ENCODE measurements around the gene CNTNAP5.

The CNTNAP5 gene

GRCh38 chr2:124920448-124920847, 895.4 kb downstream of the CNTNAP5 start:
- Histone ChIP-seq H3K4me3 (ENCODE audit: low read length) (no peak overlapping the region), H3K27ac (ENCODE audit: low read length) (no peak overlapping the region), H3K27me3 (ENCODE audit: control insufficient read depth, insufficient read depth, low read length) (no peaks in the 10 kb centered on the region), H3K9ac (ENCODE audit: low read length) (no peak overlapping the region), H3K4me1 (ENCODE audit: control insufficient read depth, low read depth, low read length) (no peaks in the 10 kb centered on the region), H3K9me3 (ENCODE audit: control insufficient read depth, low read depth, low read length) (no peaks in the 10 kb centered on the region), H3K36me3 (ENCODE audit: control insufficient read depth, low read depth, low read length) (no peaks in the 10 kb centered on the region)

GRCh38 chr2:124921191-124921590, 896.1 kb downstream of the CNTNAP5 start:
- H3K36me3 ChIP-seq (ENCODE audit: control insufficient read depth, low read depth, low read length): no peaks in the 10 kb centered on the region

GRCh38 chr2:124923097-124923496, 898.0 kb downstream of the CNTNAP5 start:
- Histone ChIP-seq H3K36me3 (ENCODE audit: control insufficient read depth, low read depth, low read length) (no peaks in the 10 kb centered on the region), H3K9ac (ENCODE audit: low read length) (no peak overlapping the region)

More at GRCh38 chr2:124921191-124921590, 896.1 kb downstream of the CNTNAP5 start:
- Histone ChIP-seq H3K27me3 (ENCODE audit: control insufficient read depth, insufficient read depth, low read length) (no peaks in the 10 kb centered on the region), H3K4me3 (ENCODE audit: low read length) (no peak overlapping the region), H3K9ac (ENCODE audit: low read length) (no peak overlapping the region), H3K4me1 (ENCODE audit: control insufficient read depth, low read depth, low read length) (no peaks in the 10 kb centered on the region), H3K9me3 (ENCODE audit: control insufficient read depth, low read depth, low read length) (no peaks in the 10 kb centered on the region), H3K27ac (ENCODE audit: low read length) (no peak overlapping the region)

GRCh38 chr2:124933883-124934282, 908.8 kb downstream of the CNTNAP5 start:
- Histone ChIP-seq H3K9ac (ENCODE audit: low read length) (no peak overlapping the region), H3K9me3 (ENCODE audit: control insufficient read depth, low read depth, low read length) (no peaks in the 10 kb centered on the region), H3K4me1 (ENCODE audit: control insufficient read depth, low read depth, low read length) (no peaks in the 10 kb centered on the region), H3K27ac (ENCODE audit: low read length) (no peak overlapping the region), H3K36me3 (ENCODE audit: control insufficient read depth, low read depth, low read length) (no peaks in the 10 kb centered on the region), H3K27me3 (ENCODE audit: control insufficient read depth, insufficient read depth, low read length) (no peaks in the 10 kb centered on the region), H3K4me3 (ENCODE audit: low read length) (no peak overlapping the region)

More at GRCh38 chr2:124923097-124923496, 898.0 kb downstream of the CNTNAP5 start:
- H3K27me3 ChIP-seq (ENCODE audit: control insufficient read depth, insufficient read depth, low read length): no peaks in the 10 kb centered on the region
- no peak overlapping the region for H3K4me3 ChIP-seq (ENCODE audit: low read length)
- H3K27ac ChIP-seq (ENCODE audit: low read length): no peak overlapping the region
- no peaks in the 10 kb centered on the region for H3K4me1 ChIP-seq (ENCODE audit: control insufficient read depth, low read depth, low read length)
- no peaks in the 10 kb centered on the region for H3K9me3 ChIP-seq (ENCODE audit: control insufficient read depth, low read depth, low read length)

GRCh38 chr2:124953921-124954320, 928.8 kb downstream of the CNTNAP5 start:
- Histone ChIP-seq H3K27ac (ENCODE audit: low read length) (no peak overlapping the region), H3K9me3 (ENCODE audit: control insufficient read depth, low read depth, low read length) (no peaks in the 10 kb centered on the region), H3K9ac (ENCODE audit: low read length) (no peak overlapping the region), H3K36me3 (ENCODE audit: control insufficient read depth, low read depth, low read length) (no peaks in the 10 kb centered on the region), H3K4me1 (ENCODE audit: control insufficient read depth, low read depth, low read length) (no peaks in the 10 kb centered on the region), H3K27me3 (ENCODE audit: control insufficient read depth, insufficient read depth, low read length) (no peaks in the 10 kb centered on the region), H3K4me3 (ENCODE audit: low read length) (no peak overlapping the region)

- Histone ChIP-seq H3K4me1 (ENCODE audit: control insufficient read depth, low read depth, low read length) (no peaks in the 10 kb centered on the region), H3K9ac (ENCODE audit: low read length) (no peak overlapping the region), H3K27me3 (ENCODE audit: control insufficient read depth, insufficient read depth, low read length) (no peaks in the 10 kb centered on the region), H3K9me3 (ENCODE audit: control insufficient read depth, low read depth, low read length) (no peaks in the 10 kb centered on the region), H3K4me3 (ENCODE audit: low read length) (no peak overlapping the region), H3K36me3 (ENCODE audit: control insufficient read depth, low read depth, low read length) (no peaks in the 10 kb centered on the region), H3K27ac (ENCODE audit: low read length) (no peak overlapping the region)
These were observed 934.5 kb downstream of the CNTNAP5 start for GRCh38 chr2:124959581-124959980.

GRCh38 chr2:124961132-124961531, 936.0 kb downstream of the CNTNAP5 start:
- no peaks in the 10 kb centered on the region for H3K4me1 ChIP-seq (ENCODE audit: control insufficient read depth, low read depth, low read length)
- H3K9me3 ChIP-seq (ENCODE audit: control insufficient read depth, low read depth, low read length): no peaks in the 10 kb centered on the region
- no peak overlapping the region for H3K9ac ChIP-seq (ENCODE audit: low read length)
- H3K4me3 ChIP-seq (ENCODE audit: low read length): no peak overlapping the region
- no peaks in the 10 kb centered on the region for H3K36me3 ChIP-seq (ENCODE audit: control insufficient read depth, low read depth, low read length)
- no peak overlapping the region for H3K27ac ChIP-seq (ENCODE audit: low read length)
- no peaks in the 10 kb centered on the region for H3K27me3 ChIP-seq (ENCODE audit: control insufficient read depth, insufficient read depth, low read length)
